Osteocyte (in vitro differentiated cells): ENCODE results near the gene PGGHG. TPM values are rescaled to one million over a fixed set of nuclear protein-coding genes. Genes with fewer than 3 reads are reported as not detected.
"Not testable (repeated sequence)": the region's sequence is repeated elsewhere in the genome, so short reads cannot be mapped to it uniquely, and the experiment has no call there.

Source experiments
- DNase-seq: peaks from one replicate; pipeline ENCODE4 v3.0.0; 2021; ENCODE audit warnings: mixed read lengths; ENCODE audit not compliant: unreplicated experiment; ENCODE audit errors: extremely low spot score
- H3K27ac Mint-ChIP-seq: one replicate; pipeline ENCODE4 v1.8.0; 2021; ENCODE audit warnings: mild to moderate bottlenecking, mixed read lengths; ENCODE audit not compliant: unreplicated experiment
- H3K27me3 Mint-ChIP-seq: one replicate; pipeline ENCODE4 v1.8.0; 2021; ENCODE audit warnings: mixed read lengths; ENCODE audit not compliant: unreplicated experiment
- H3K36me3 Mint-ChIP-seq: one replicate; pipeline ENCODE4 v1.8.0; 2021; ENCODE audit warnings: mixed read lengths; ENCODE audit not compliant: unreplicated experiment
- H3K4me1 Mint-ChIP-seq: one replicate; pipeline ENCODE4 v1.8.0; 2021; ENCODE audit warnings: mixed read lengths; ENCODE audit not compliant: unreplicated experiment
- H3K4me3 Mint-ChIP-seq: one replicate; pipeline ENCODE4 v1.8.0; 2021; ENCODE audit warnings: mild to moderate bottlenecking, moderate library complexity, mixed read lengths; ENCODE audit not compliant: unreplicated experiment
- H3K9me3 Mint-ChIP-seq: one replicate; pipeline ENCODE4 v1.8.0; 2021; ENCODE audit warnings: mixed read lengths; ENCODE audit not compliant: unreplicated experiment
- CTCF ChIP-seq: fragments of 200-600 bp; sonication (generic); IDR thresholded peaks from 2 replicates; pipeline ENCODE4 v1.5.0; 2021; ENCODE audit warnings: antibody characterized with exemption, mild to moderate bottlenecking, moderate library complexity
- total RNA-seq: library from RNA; stranded (reverse); gene quantifications from 2 replicates; pipeline ENCODE4 v1.2.1, GENCODE V29; 2021

PGGHG gene
- total RNA-seq, 1 donor from 2014 or later: 43.4 TPM

GRCh38 chr11:259413-259812 is 29.5 kb upstream of the PGGHG start:
- peak; percentile 63 for DNase-seq
- TF ChIP-seq CTCF: no peak
- H3K27me3 Mint-ChIP-seq: peaks cover 2% of the 10 kb centered on the region
- no peaks in the 10 kb centered on the region for H3K4me1 Mint-ChIP-seq
- H3K4me3 Mint-ChIP-seq: no peak overlapping the region
- H3K27ac Mint-ChIP-seq: no peak overlapping the region
- H3K36me3 Mint-ChIP-seq: no peaks in the 10 kb centered on the region
- H3K9me3 Mint-ChIP-seq: no peaks in the 10 kb centered on the region

- H3K27me3 Mint-ChIP-seq: peaks cover 2% of the 10 kb centered on the region
- no peak overlapping the region for H3K27ac Mint-ChIP-seq
- no peak overlapping the region for H3K4me3 Mint-ChIP-seq
- H3K36me3 Mint-ChIP-seq: no peaks in the 10 kb centered on the region
- no peak for TF ChIP-seq CTCF
- H3K4me1 Mint-ChIP-seq: no peaks in the 10 kb centered on the region
- DNase-seq: no peak
- no peaks in the 10 kb centered on the region for H3K9me3 Mint-ChIP-seq
These were observed 27.3 kb upstream of the PGGHG start for GRCh38 chr11:261624-262023.

- TF ChIP-seq CTCF: no peak
- H3K9me3 Mint-ChIP-seq: no peaks in the 10 kb centered on the region
- peaks cover 6% of the 10 kb centered on the region for H3K4me1 Mint-ChIP-seq
- DNase-seq: peak; percentile 51
- no peak overlapping the region for H3K27ac Mint-ChIP-seq
- H3K4me3 Mint-ChIP-seq: no peak overlapping the region
- H3K36me3 Mint-ChIP-seq: no peaks in the 10 kb centered on the region
- peaks cover 8% of the 10 kb centered on the region for H3K27me3 Mint-ChIP-seq
These were observed 22.1 kb upstream of the PGGHG start for GRCh38 chr11:266676-267439.

GRCh38 chr11:267491-267994 is 21.4 kb upstream of the PGGHG start:
- no peak overlapping the region for H3K4me3 Mint-ChIP-seq
- TF ChIP-seq CTCF: no peak
- no peak overlapping the region for H3K27ac Mint-ChIP-seq
- DNase-seq: no peak
- peaks cover 10% of the 10 kb centered on the region for H3K27me3 Mint-ChIP-seq
- no peaks in the 10 kb centered on the region for H3K9me3 Mint-ChIP-seq
- peaks cover 6% of the 10 kb centered on the region for H3K4me1 Mint-ChIP-seq
- no peaks in the 10 kb centered on the region for H3K36me3 Mint-ChIP-seq

- H3K27me3 Mint-ChIP-seq: peaks cover 19% of the 10 kb centered on the region
- H3K4me1 Mint-ChIP-seq, H3K27ac Mint-ChIP-seq, H3K9me3 Mint-ChIP-seq, H3K36me3 Mint-ChIP-seq, H3K4me3 Mint-ChIP-seq: not testable (repeated sequence)
- DNase-seq: peak; percentile 65
These were observed 20.2 kb upstream of the PGGHG start for GRCh38 chr11:268716-269145.
